ENCODE measurements around the gene ELN.

ELN gene

GRCh38 chr7:74093671-74094223 lies 65.8 kb downstream of the ELN start:
- no peak for DNase-seq (ENCODE audit: low read depth, low spot score)
- POLR2A ChIA-PET, result interaction anchor here (1.0 to 1.4 kb wide), 2 partner anchors 10 to 81 kb away, joined by 4 to 9 read pairs; partner anchors contain the start of genes EIF4H and LIMK1
- CTCF ChIA-PET, result interaction anchor here (1.3 to 1.4 kb wide), 3 partner anchors 11 to 308 kb away, joined by 3 to 5 read pairs (median 3); partner anchors contain the start of gene LIMK1
- peak overlapping the region; percentile 47 for H3K4me3 ChIP-seq (ENCODE audit: low read depth, low read length)
- no peak for TF ChIP-seq CTCF (IDR thresholded peaks at IDR 0.05; ENCODE audit: insufficient read depth, low read length, missing control alignments)

GRCh38 chr7:74094224-74095101 lies 66.5 kb downstream of the ELN start:
- POLR2A ChIA-PET, result interaction anchor here (1.0 to 1.4 kb wide), 2 partner anchors 11 to 80 kb away, joined by 4 to 9 read pairs; partner anchors contain the start of genes EIF4H and LIMK1
- CTCF ChIA-PET, result interaction anchor here (1.3 to 1.4 kb wide), 3 partner anchors 11 to 307 kb away, joined by 3 to 5 read pairs (median 3); partner anchors contain the start of gene LIMK1
- TF ChIP-seq CTCF (IDR thresholded peaks at IDR 0.05; ENCODE audit: insufficient read depth, low read length, missing control alignments), result no peak
- peak; percentile 80 for DNase-seq (ENCODE audit: low read depth, low spot score)
- H3K4me3 ChIP-seq (ENCODE audit: low read depth, low read length), result peak overlapping the region; percentile 47

DNA sequence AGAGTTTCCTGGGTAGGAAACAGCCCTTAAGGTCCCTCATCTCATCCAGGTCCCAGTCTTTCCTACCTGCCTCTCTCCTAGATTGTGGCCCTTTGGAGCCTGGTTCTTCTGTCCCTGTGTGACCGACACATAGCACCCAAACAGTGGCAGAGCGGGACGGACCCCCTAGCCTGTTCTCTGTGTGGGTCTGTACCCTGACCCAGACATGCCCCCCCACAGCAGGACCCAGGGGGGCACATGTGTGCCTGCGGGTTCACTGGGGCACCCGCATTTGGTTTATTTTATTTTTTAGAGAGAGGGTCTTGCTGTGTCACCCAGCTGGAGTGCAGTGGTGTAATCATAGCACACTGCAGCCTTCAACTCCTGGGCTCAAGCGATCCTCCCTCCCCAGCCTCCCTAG lies 67.2 kb downstream of the ELN start:
- CTCF ChIA-PET, result interaction anchor here (1.4 kb wide), 1 partner anchor 12 kb away, joined by 3 read pairs; the partner anchor contains the start of gene LIMK1
- no peak overlapping the region for H3K4me3 ChIP-seq (ENCODE audit: low read depth, low read length)

DNA sequence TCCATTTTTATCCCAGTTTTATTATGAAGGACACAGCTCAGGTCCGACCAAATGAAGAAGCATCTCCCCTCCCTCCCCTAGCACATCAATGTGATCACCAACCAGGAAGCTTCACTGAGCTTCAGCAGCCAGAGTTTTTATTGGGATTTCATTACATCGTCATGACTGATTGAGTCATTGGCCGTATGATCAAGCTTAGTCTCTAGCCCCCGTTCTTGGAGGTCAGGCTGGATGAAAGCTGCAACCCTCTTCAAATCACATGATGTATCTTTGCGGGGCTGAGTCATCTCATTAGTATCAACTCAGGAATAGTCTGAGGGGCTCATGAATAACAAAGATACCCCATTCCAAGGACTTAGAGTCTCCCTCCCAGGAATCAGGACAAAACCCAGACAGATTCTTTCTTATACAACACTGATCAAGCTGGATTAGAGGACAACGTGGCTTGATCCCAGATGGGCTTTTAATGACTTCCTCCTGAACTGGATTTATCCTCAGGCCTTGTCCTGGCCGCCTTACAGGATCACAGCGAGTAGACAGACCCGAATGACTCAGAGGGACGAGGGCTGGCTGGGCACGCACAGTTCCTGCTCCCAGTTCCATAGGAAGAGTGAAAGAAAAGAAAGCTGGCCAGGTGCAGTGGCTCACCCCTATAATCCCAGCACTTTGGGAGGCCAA lies 70.1 kb downstream of the ELN start:
- CTCF ChIA-PET, result interaction anchor here (1.0 kb wide), 1 partner anchor 71 kb away, joined by 4 read pairs; no protein-coding TSS in a partner anchor

More for the DNA sequence above, 67.2 kb downstream of the ELN start:
- no peak for DNase-seq (ENCODE audit: low read depth, low spot score)
- TF ChIP-seq CTCF (IDR thresholded peaks at IDR 0.05; ENCODE audit: insufficient read depth, low read length, missing control alignments), result no peak
- POLR2A ChIA-PET, result no interaction called here

DNA sequence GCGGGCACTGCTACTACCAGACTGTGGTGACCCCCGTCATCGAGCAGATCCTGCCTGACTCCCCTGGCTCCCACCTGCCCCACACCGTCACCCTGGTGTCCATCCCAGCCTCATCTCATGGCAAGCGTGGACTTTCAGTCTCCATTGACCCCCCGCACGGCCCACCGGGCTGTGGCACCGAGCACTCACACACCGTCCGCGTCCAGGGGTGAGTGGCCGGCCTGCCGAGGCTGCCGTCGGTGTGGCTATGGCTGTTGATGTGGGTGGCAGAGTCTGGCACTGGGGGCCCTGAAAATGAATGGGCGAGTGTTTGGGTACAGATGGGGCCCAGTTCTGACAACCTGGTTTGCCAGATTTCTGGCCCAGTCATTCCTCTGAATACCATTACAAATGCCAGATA lies 71.1 kb downstream of the ELN start:
- TF ChIP-seq CTCF (IDR thresholded peaks at IDR 0.05; ENCODE audit: insufficient read depth, low read length, missing control alignments), result no peak
- ChIA-PET CTCF (interaction anchor here (1.0 kb wide), 1 partner anchor 72 kb away, joined by 4 read pairs; no protein-coding TSS in a partner anchor), POLR2A (interaction anchor here (1.4 kb wide), 1 partner anchor 15 kb away, joined by 3 read pairs; no protein-coding TSS in a partner anchor)
- DNase-seq (ENCODE audit: low read depth, low spot score), result no peak
- H3K4me3 ChIP-seq (ENCODE audit: low read depth, low read length), result no peak overlapping the region

More for the DNA sequence above, 70.1 kb downstream of the ELN start:
- DNase-seq (ENCODE audit: low read depth, low spot score), result peak; percentile 87
- POLR2A ChIA-PET, result interaction anchor here (0.6 to 1.4 kb wide), 4 partner anchors 14 to 80 kb away, joined by 3 to 5 read pairs (median 4); partner anchors contain the start of gene EIF4H
- no peak overlapping the region for H3K4me3 ChIP-seq (ENCODE audit: low read depth, low read length)
- TF ChIP-seq CTCF (IDR thresholded peaks at IDR 0.05; ENCODE audit: insufficient read depth, low read length, missing control alignments), result no peak

Measured in AG04449 (cell line).